GM18511 (cell line): ENCODE data around the gene SAMD11.
"Not testable (repeated sequence)": the region's sequence is repeated elsewhere in the genome, so short reads cannot be mapped to it uniquely, and the experiment has no call there.

Source experiments
- ATAC-seq: cut with Tn5 transposase; IDR thresholded peaks from one replicate; pipeline ENCODE4 v1.9.1; 2021; ENCODE audit warnings: mild to moderate bottlenecking, moderate library complexity; ENCODE audit not compliant: unreplicated experiment

Gene SAMD11

DNA sequence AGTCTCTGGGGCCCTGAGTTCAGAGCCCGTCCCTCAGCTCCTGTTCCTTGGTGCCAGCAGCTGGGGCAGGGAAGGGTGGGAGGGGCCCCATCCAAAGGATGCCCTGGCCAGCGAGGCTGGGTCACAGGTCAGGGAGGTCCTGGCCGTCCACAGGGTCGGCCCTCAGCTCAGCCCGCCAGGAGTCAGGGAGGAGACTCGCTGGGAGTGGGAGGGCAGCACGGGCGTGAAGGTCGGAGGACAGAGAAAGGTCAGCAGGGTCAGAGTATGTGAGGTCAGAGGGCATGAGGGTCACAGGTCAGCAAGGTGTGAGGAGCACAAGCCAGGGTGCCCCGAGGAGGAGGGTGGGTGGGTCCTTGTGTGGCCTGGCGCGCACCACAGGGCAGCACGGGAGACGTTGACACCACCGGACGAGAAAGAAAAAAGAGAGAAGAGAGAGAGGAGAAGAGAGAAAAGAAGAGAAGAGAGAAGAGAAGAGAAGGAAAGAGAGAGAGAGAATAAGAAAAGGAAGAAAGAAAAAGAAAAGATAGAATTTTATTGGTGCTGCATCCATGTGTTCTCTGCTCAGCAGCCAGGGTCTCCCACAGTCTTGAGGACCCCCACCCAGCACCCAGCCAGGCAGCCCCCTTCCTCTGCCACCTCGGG lies 51.1 kb downstream of the SAMD11 start:
- no peak for ATAC-seq

DNA sequence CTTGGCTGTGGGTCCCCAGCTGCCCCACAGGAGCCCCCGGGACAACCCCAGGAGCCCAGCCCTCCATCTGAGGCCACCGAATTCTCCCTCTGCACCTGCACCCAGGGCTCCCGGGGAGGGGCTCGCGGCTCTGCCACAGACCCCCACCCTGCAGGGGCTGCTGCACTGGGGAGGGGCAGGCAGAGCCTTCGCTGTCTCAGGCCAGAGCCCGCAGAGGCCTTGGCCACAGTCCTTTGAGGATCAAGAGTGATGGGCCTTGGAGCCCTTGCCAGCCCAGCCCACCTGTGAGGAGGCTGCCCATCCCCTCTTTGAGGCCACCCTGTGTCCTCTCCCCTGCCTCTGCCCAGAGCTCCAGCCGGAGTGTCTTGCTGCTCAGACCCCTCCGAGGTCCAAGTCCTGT lies 51.6 kb downstream of the SAMD11 start:
- no peak for ATAC-seq

DNA sequence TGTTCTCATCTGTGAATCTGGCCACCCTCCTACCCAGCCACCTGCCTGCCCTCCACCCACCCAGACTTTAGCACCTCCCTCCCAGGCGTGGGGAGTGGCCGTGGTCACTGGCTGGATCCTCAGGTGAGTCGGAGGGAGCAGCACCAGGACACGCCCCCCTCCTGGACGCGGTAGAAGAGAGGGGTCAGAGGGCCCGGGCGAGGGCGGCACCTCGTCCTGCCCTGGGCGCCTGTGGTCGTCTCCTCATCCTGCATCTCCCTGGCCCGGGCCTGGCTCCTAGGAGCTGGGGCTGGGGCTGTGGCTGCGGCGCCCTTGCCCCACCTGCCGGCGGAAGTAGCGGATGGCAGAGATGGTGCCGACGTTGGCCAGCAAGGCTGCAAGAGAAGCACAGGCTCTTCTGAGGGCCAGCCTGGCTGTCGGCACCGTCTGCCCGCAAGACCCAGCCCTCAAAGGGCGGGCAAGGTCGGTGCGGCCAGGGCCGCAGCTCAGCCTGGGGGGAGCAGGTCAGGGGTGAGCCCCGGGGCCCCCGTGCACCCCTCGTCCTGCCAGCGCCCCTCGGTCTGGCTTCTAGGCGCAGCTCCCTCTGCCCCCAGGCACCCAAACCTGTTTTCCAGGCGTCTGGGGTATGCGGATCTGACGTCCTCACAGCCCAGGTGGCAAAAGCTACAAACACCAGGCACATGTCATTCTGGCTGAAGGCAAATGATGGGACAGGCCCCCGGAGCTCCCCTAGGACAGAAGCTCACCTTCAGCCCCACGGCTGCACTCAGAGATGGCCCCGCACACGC lies 52.4 kb downstream of the SAMD11 start:
- peak; percentile 77 for ATAC-seq

DNA sequence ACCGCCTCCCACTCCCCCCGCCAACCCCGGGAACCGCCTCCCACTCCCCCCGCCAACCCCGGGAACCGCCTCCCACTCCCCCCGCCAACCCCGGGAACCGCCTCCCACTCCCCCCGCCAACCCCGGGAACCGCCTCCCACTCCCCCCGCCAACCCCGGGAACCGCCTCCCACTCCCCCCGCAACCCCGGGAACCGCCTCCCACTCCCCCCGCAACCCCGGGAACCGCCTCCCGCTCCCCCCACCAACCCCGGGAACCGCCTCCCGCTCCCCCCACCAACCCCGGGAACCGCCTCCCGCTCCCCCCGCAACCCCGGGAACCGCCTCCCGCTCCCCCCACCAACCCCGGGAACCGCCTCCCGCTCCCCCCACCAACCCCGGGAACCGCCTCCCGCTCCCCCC lies 53.1 kb downstream of the SAMD11 start:
- ATAC-seq, result not testable (repeated sequence)

DNA sequence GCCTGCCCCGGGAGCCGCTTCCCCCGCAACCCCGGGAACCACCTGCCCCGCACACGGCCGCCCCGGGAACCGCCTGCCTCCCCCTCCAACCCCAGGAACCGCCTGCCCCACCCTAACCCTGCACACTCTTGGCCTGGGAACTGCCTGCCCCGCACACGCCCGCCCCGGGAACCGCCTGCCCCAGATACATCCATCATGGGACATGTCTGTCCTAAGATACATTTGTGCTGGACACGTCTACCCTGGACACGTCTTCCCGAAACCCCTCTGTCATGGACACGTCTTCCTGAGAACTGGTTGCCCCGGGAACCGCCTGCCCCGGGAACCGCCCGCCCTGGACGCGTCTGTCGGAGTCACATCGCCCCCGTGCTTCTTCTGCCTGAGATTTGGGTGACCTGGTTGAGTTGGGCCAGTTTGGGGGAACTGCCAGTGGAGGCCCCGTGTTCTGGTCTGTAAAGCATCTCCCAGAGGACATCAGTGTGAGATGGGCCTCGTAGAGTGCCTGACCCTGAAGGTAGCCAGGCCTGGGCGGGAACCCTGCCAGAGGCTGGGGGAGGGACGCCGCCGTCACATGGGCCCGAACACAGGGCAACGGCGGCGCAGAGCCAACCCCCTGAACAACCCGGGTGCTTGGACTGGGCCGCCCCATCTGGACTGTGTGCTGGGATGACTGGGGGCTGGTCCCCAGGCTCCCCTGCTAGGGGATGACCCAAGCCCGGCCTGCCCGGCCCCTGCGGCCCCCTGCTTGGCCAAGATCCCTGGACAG lies 54.5 kb downstream of the SAMD11 start:
- ATAC-seq, result no peak

DNA sequence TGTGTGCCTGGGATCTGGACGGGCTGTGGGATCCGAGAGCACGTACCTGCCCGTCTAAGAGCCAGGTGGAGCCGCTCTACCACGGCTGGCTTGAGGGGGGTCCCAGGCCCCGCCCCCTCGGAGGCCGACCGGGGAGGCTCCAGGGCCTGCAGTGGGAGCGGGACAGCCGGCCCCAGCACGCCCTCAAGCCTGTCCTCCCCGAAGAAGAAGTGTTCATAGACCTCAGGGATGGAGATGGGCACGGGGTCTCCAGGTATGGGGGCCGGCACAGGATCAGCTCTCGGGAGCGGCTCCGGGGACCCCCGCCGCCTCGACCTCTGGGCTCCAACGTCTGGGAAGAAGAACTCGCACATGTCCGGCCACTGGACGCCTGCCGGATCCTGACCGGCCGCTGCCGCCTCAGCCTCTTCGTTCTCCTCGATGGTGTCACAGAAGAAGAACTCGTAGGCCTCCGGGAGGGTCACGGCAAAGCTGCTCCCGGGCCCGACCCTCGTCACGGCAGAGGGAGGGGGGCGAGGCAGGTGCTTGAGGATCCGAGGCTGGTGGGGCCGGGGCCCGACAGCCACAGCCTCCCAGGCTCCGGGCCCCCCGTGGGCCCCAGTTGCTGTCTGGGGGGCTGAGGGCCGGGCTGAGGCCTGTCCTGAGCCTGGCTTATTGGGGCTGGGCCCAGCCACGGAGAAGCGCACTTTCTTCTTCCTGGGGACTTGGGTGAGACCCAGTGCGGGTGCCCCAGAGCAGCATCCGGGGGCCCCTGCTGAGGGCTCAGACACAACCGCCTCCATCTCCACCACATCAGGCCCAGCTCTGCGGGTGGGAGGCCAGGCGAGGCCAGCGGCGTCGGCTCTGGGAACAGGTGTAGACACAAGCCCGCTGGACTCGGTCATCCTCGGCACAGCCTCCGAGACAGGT lies 55.4 kb downstream of the SAMD11 start:
- no peak for ATAC-seq

DNA sequence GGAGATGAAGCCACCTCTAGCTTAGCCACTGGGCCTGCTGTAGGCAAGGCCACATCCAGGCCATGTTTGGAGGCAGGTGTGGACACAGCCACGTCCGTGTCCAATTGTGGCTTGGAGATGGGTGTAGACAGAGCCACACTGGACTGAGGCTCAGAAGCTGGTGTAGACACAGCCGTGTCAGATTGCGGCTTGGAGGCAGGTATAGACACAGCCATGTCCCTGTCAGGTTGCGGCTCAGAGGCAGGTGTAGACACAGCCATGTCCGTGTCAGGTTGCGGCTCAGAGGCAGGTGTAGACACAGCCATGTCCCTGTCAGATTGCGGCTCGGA lies 56.0 kb downstream of the SAMD11 start:
- ATAC-seq, result no peak

DNA sequence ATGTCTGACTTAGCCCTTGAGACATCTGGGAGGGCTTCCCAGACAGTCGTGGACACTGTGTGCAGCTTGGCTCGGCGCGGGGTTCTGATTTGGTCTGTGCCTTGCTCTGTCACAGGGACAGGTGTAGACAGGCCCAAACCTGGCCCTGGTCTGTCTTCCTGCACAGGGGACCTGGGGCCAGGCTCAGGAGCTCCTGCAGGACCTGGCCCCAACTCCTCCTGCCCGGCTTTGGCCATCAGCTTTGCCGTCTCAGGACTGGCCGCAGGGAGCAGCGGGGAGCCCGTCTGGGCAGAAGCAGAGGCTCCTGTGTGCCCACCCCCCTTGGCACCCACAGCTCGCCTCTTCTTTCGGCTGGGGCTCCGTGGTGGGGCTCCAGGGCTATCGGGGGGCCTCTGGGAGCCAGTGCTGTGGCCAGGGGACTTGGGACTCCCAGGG lies 56.4 kb downstream of the SAMD11 start:
- ATAC-seq, result no peak

DNA sequence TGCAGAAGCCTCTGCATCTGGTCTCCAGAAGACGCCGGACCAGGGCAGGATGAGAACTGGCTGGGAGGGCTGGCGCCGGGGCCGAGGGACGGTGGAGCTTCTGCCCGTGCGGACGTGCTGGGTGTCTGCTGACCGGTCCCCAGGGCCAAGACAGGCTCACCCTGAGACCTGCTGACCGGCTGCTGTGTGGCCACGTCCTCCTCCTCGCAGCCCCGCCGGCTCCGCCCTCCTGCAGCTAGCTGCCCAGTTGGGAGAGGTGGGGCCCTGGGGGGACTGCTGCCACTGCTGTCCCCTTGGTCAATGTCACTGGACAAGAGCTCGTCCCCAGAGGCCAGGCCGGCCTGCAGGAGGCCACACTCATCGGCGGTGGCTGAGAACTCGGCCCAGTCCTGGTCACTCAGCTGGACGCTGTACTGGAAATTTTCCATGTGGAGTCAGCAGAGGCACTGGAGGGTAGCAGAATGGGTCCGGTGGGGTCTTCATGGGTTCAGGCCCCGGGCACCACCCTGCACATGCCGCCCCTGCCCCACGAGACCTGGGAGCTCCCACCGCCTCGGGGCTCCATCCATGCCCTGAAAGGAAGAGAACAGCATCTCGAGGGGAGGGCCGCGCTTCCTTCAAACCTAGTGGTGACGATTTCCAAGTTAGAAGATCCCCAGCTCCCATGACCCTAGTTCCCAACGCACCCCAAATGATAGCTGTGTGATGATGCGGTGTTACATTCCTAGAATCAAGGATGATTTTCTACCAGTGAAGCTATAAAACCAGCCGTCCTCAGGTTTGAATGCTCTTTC lies 57.1 kb downstream of the SAMD11 start:
- no peak for ATAC-seq

DNA sequence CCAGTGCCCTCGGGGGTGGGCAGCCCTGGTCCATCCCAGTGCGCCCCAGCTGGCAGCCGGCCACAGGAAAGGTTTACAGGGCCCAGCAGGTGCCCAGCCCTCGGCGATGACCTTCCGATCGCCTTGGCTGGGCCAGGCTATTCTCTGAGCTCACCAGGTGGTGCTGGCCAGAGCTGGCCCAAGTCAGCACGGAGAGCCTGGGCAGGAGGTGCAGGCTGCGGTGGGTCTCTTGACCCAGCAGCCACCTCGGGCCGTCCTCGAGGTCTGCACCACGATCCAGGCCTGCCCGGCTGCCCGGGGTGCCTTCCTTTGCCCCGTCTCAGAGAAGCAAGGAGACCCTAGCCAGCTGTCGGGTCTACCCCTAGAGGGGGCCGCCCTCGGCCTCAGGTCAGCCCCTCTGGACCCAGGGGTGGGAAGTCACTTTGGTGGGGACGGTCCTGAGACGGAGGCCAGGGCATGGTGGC lies 57.8 kb downstream of the SAMD11 start:
- no peak for ATAC-seq

DNA sequence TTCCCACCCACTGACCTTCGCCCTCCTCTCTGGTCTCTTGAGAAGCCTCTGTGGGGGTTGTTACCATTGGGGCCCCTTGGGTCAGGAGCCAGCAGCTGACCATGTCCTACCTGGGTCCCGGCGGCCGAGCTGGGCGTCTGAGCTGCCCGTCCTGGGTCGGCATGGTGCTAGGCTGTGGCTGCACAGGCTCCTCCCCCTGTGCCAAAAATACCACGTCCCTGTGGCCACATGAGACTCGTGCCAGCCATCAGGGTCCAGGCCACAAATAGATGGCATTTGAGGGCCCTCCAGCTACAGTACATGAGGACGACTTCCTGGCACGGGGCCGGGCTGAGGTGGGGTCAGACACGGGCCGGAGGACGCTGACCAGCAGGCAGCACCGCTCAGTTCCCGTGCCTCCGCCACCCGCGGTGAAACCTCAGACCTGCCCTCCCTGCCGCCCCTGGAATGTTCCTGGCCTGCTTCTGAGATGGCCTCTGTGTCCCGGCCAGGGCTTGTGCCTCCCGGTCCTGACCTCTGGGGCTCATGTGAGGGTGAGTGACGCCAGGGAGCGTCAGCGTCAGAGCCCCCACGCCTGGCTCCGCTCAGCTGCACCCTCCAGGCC lies 58.3 kb downstream of the SAMD11 start, which contains the start of gene PERM1:
Gene PERM1 (minus strand): TSS at position 139 of the 604 bp plus-strand sequence. CDS start 1,064 bp downstream, outside the sequence.
- no peak for ATAC-seq

DNA sequence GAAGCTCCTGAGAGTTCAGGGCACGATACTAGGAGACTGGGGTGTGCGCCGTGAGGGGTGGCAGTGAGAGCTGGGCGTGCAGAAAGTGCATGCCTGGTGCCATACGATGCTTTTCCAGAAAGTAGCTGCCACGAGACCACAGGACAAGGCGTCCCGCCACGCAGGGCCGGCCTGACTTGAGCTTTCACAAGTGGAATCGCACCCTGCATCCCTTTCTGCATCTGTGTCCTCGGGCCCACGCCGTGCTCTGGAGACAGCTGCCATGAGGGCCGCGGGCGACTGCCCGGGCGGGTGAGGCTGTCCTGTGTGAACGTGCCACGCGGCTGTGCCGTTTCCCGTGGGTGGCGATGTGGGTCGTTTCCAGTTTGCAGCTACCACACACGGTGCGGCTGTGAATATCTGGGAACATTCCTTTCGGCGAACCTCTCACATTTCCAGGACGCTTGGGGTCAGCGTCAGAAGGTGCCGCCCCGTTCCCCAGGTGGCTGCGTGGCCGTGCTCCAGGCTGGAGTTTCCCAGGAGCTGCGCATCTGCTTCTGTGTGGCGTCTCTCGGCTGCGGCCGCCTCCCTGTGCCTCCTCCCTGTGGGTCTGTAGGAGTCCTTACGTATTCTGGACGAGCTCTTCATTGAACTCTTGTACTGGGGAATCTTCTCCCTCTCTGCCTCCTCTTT lies 59.2 kb downstream of the SAMD11 start:
- ATAC-seq, result no peak

DNA sequence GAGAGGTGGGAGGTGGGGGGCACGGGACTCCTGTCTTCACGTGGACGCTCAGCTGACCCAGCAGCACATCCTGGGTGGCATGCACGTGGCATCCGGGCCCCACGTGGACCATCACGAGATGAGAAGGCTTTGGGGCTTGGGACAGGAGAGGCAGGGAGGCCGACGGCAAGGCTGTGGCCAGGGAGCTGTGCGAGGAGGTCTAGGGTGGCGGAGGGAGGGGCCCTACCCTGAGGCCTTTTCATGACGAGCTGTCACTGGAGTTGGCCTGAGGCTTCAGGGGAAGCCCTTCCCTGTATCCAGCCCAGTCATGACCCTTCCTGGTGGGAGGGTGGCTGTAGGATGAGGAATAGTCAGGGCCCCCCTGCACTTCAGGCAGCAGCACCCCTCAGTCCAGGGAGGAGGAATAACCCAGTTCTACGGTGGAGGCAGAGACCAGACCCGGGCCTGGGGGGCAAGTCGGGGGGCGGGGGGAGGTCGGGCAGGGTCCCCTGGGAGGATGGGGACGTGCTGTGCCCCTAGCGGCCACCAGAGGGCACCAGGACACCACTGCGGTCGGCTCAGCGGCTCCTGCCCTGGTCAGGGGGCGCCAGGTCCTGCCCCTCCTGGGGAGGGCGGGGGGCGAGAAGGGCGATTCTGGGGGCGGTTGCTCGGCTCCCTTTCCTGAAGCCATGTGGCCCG lies 60.2 kb downstream of the SAMD11 start:
- no peak for ATAC-seq

DNA sequence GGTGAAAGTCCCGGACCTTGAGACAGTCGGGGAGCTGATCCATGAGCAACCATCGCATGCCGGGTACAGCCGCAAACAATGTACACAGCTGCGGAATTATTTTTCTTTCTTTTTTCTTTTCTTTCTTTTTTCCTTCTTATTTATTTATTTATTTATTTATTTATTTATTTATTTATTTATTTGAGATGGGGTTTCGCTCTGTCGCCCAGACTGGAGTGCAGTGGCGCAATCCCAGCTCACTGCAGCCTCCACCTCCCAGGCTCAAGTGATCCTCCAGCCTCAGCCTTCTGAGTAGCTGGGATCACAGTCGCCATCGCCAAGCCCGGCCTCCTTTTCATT lies 60.7 kb downstream of the SAMD11 start:
- ATAC-seq, result no peak

DNA sequence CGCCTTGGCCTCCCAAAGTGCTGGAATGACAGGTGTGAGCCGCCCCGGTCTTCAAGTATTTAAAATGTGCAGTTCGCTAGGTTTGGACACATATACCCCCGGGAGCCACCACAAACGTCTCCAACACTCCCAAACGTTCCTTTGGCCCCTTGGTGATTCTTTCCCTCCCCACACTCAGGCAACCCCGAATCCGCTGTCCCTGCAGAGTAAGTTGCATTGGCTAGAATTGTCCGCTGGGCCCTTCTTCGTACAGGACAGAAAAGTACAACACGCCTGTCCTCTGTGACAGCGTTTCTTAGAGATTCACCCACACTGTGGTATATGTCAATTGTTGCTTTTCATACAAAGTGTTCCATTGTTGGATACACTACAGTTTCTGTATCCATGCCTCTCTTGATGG lies 61.4 kb downstream of the SAMD11 start:
- no peak for ATAC-seq

DNA sequence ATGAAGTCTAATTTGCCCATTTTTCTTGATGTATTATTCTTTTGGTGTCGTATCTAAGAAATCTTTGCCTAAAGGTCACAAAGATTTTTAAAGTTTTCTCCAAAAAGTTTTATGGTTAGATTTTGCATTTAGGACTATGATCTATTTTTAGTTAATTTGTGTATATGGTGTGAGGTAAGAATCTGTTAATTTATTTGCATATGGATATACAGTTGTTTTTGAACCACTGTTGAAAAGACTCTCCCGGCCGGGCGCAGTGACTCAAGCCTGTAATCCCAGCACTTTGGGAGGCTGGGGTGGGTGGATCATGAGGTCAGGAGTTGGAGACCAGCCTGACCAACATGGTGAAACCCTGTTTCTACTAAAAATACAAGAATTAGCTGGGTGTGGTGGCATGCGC lies 64.3 kb downstream of the SAMD11 start:
- not testable (repeated sequence) for ATAC-seq

DNA sequence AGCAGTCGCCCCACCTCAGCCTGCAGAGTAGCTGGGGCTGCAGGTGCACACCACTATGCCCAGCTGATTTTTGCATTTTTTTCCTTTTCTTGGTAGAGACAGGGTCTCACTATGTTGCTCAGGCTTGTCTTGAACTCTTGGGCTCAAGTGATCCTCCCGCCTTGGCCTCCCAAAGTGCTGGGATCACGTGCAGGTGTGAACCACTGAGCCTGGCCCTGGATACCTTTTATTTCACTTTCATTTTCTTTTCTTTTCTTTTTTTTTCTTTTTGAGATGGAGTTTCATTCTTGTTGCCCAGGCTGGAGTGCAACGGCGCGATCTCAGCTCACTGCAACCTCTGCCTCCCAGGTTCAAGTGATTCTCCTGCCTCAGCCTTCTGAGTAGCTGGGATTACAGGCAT lies 67.6 kb downstream of the SAMD11 start:
- not testable (repeated sequence) for ATAC-seq

DNA sequence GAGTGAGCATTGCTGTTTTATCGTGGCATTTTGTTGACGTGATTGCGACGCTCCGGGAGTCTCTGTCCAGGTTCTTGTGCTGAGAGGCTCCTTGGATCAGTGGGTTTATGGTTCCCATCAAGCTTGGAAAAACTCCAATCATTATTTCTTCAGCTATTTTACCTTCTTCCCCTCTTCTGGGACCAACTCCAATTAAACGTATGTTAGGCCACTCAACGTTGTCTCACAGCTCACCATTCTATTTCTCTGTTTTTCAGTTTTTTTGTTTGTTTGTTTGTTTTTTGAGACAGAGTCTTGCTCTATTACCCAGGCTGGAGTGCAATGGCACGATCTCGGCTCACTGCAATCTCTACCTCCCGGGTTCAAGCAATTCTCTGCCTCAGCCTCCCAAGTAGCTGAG lies 68.2 kb downstream of the SAMD11 start:
- ATAC-seq, result no peak
